Measurements from ENCODE around the gene FGD5.

GRCh38 chr3:14935592-14936345 is 117.0 kb downstream of the FGD5 start:
- TF ChIP-seq POLR2A (IDR thresholded peaks at IDR 0.05) (no peak), CTCF (IDR thresholded peaks at IDR 0.05) (no peak)
